Mucosa of gallbladder (tissue), 1 donor: Measurements from ENCODE around the gene ZNF618. TPM values are rescaled to one million over a fixed set of nuclear protein-coding genes. Genes with fewer than 3 reads are reported as not detected.

Source experiments
- DNase-seq: peaks from one replicate; pipeline ENCODE4 v3.0.0-alpha.2; 2020; ENCODE audit warnings: low spot score
- total RNA-seq: library from RNA; stranded (reverse); gene quantifications from one replicate; pipeline ENCODE4 v1.2.1, GENCODE V29; 2021
- donor health status: DM: no; HTN: no; CAD: no.

Gene ZNF618
- total RNA-seq, 1 donor from 2014 or later = 26.6 TPM

DNA sequence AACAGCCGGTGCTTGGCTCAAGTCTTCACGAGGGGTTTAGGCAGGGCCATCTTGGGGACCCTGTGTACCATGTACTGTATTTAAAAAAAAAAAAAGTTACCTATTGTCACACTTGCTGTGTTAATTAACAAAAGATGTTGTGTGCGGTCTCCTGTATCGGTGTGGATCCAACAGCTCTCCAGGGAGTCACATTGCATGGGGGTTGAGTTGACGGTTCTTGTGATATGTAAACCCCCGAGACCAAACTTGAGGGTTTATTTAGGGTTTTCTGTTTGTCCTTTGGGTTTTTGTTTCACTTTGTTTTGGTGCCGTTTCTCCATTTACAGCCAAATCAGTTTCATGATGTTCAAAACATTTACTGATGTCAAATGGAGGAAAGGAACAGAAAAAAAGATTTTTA lies 179.8 kb downstream of the ZNF618 start:
- no peak for DNase-seq

DNA sequence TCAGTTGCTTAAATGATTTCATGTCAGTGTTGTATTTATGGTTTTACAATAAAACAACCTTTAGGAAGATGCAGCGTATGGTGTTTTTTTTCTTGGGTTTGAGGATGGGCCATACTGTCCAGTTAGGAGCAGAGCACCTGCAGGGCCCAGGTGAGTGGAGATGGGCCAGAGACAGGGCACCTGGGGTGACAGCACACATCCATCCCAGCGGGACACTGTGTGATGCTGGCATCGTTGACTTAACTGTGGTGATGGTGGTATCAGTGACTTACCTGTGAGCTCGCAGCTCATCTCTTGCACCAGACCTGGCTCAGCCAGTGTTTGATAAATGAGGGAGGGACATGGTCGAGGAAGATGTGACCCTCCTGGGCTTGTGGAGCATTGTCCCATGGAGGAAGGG lies 180.4 kb downstream of the ZNF618 start:
- no peak for DNase-seq

DNA sequence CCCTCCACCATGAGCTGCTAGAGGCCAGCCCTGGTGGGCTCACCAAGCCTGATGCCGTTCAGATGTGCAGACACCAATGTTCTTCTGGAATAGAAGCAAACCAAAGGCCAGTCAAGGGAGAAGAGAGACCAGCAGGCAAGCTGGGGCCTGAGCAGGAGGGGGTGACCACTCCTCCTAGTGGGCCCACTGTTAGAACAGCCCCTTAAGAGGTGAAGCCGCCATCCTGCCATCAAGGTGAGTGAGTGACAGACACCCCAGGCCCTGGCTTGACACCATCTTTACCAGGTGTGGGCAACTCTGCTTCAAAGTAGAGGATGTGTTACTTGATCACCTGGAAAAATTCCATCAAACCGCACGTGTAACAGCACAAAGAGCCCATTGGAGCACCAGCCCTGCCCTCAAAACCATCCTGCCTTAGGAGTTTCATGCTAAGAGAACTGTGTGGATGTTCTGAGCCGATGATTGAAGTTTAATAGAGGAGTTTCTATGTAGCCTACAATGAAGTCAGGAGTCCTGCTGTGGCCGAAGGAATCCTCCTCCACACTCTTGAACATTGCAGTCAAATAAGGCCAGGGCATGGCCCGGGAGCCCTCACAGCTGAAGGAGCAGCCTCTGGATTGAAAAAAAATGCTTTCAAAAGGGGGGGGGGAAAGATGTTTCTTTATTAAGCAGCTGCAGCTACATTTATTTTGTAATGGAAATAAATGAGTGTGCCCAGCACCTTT lies 181.2 kb downstream of the ZNF618 start:
- DNase-seq = no peak

DNA sequence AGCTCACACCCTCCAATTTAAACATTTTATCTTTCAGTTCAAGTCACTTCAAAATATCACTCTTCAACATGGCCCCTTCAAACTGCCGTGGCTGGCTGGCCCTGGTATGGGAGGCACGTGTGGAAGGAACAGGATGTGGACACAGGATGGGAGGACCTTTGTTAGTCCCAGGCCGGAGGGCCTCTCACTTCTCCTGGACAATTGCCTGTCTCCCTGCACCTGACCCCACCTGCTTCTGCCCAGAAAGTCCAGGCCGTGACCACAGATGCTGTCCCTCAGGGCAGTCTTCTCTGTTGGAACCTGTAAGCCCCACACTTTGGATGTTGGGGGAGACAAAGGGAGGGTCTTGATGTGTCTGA lies 182.6 kb downstream of the ZNF618 start:
- DNase-seq = no peak

DNA sequence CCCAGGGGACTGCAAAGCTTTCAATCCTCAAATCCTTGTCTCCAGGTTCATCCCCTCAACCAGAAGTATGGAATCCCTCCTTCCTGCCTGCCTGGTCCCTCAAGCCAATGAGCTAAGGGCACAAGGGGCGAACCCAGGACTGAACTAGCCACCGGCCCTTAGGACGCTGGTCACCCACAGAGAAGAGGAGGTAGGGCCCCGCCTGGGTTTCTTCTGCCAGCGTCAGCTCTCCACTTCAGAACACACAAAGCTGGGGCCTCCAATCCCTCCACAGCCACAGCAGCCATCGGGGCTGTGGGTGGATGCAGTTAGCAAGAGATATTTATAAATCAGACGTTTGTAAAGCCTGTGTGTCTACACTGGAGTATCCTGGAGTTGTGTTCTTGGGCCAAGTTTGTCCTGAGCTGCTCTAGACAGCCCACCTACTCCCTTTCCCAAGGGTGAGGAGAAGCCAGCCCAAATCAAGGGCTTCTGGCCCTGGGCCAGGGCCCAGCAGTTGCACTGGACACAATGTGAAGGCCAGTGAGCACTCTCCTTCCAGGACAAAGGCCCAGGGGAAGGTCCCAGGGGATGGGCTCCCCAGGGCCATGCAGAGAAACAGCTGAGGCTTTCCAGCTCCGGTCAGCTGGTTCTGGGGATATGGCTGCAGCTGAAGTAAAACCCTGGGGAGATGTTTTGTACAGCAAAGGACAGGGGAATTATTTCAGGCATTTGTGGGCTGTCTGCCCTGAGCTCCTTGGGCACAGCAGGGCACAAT lies 183.1 kb downstream of the ZNF618 start:
- DNase-seq = no peak

DNA sequence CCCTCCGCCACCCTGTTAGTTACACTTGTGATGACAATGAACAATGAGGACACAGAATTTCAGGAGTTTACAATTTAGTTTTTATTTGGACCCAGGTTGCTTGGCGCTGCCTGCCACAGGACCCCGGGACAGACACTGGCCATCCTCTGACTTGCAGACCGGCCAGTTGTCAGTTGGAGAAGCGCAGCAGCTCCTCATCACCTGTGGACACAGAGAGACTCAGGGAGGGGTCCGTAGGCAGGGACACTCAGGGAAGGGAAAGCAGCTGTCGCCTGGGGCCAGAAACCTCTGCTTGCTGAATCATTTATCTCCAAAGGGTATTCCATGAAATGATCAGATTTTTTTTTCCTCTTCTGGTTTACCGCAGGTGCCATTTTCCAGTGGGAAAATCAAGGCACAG lies 184.0 kb downstream of the ZNF618 start:
- no peak for DNase-seq

DNA sequence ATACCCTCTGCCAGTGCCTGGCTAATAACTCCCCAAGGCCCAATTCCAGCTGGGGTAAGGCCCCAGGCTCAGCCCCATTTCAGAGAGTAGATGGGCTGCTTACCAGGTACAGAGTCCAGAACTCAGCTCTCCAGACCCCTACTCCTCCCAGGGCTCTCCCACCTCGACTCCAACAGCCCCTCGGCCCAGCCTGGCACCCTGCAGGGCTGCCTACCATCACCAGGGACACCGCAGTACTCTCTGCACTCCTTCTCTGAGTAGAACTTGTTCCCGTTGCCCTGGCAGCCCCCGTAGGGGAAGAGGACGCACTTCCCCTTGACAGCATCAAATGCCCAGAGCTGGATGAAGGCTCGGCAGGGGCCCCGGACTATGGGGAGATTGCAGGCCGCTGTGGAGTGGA lies 184.6 kb downstream of the ZNF618 start:
- DNase-seq = no peak

DNA sequence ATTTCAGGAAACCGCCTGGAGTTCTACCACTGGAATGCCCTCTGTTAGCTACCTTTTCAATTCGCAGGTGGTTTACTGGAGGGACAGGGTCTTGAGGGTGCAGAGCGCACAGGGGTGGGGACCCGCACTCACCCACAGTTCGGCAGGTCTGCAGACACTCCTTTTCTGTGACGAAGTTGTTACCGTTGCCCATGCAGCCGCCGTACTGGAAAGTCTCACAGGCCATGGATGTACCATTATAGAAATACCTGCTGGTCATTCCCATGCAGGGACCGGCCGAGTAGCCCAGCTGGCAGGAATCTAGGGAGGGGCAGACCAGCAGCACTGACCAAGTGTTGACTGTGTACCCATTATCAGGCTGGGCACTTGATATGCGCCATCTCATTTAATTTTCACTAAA lies 185.2 kb downstream of the ZNF618 start:
- no peak for DNase-seq

DNA sequence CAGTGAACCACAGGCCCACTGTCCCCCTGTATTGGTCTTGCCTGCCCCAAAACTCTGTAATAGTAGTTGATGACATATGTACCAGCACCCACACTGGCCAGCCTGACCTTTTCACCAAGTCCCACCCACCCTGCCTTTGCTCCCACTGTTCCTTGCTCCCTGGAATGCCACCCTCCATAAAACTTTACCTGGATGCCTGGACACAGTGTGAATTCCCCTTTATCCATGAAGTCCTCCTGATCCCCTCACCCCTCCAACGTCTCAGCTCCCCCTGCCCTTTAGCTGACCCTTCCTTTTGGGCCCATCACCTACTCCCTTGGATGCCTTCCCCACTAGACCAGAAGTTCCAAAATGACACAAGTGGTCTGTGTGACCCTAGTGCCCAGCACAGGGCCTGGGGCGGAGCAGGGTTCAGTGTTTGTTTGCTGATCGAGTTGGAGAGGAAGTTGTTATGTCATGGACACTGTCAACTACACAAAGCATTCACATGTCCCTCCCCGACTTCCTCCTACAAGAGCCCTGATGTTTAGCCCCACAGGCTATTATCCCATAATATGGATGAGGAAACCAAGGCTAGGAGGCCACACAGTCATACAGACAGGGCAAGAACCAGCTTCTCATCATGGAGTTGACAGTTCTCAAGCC lies 185.8 kb downstream of the ZNF618 start:
- DNase-seq = no peak

DNA sequence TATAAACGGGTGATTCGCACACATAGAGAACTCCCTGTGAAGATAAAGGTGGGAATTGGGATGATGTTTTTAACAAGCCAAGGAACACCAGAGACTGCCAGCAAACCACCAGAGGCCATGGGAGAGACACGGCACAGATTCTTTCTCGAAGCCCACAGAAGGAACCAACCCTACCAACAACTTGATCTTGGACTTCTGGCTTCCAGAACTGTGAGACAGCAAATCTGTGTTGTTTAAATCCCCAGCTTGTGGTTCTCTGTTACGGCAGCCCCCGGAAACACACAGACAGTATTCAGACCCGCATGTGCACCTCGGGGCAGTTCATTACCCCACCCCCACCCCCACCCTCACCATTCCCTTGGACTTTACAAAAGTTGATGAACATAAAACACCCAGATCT lies 189.2 kb downstream of the ZNF618 start:
- DNase-seq = no peak

DNA sequence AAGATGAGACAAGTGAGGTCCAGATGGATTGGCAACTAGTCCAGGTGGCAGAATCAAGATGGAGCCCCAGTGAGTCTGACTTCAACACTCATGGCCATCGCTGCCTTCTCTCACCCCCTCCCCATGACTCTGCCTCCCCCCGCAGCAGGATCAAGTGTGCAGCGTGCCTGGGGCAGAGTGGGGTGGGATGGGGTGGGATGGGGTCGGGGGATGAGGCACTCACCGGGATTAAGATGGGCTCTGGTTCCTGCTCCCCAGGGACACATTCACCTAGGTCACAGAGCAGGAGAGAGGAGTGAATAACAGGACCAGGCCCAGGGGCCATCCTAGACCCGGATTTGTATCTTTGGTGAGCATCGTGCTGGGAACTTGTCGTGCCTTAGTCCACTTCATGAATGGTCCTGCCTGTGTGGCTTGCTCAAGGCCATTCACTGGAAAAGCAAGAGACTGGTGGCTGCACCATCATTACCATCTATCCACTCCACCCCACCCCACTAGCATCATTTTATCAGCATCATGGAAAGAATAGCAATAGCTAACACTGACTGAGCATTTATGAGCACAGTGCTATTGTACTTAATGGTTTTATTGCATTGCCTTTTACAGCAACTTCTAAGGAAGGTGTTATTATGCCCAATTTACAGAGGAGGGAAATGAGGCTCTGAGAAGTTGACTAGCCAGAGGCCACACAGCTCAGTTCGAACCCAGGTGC lies 193.5 kb downstream of the ZNF618 start:
- DNase-seq = no peak

DNA sequence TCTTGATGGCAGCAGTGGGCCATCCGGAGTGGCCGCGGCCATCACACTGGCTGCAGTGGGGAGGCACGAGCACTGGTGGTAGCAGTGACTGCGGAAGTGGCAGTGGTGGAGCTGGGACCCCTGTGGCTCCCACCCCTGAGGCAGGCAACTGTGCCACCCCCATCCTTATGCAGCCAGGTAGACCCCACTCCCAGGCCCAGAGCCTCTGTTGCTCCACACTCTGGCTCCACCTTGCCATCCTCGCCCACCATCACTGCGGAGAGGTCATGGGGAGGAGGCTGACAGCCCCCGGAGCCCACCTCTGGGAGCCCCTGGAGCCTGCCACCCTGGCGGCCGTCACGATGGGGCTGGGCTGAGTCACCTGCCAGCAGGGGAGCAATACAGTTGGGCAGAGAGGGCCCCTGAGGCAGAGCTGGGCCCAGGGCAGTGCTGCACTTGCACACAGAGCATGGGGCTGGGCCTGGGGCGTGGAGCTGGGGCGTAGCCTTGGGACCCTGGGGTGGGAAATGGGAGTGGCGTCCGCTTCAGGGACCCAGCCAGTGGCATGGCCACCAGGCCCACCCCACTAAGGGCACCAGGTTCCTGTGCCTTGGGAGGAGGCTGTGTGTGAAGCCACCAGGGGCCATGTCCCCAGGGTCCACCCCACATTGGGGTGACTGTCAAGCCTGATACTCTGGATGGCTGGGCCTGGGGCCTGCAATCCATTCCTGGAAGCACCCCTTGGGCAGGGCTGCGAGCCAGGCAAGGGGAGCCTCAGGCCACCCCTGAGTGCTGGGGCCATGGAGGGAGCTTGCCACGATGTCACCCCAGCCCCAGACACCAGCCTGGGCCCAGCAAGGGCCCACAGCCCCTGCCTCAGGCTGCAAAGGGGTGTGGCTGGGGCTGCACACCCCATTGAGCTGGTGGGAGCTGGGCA lies 194.3 kb downstream of the ZNF618 start:
- no peak for DNase-seq

DNA sequence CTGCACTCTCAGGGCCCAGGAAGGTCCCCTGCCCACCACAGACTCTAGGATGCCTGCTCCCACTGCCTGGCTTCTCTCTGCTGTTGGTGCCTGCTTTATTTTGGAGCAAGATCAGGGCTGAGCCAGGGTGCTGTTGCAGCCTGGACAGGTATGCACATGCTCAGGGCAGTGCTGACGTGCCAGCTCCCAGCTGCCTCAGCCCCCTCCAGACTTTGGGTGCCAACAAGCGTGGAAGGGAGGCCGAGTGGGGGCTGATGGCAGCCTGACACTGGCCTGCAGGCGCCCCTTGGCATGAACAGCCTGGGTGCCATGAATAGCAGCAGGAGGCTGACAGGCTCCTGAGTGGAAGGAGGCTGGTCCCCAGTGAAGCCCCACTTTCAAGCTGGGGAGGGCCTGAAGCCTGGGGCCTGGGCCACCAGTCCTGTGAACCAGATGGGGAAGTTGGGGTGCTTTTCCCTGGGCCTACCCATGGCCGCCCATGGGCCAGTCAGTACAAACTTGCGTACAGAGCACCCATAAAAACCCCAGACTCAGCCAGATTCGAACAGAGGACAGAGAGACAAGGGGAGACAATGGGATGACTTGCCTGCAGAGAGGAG lies 195.2 kb downstream of the ZNF618 start:
- DNase-seq = no peak

DNA sequence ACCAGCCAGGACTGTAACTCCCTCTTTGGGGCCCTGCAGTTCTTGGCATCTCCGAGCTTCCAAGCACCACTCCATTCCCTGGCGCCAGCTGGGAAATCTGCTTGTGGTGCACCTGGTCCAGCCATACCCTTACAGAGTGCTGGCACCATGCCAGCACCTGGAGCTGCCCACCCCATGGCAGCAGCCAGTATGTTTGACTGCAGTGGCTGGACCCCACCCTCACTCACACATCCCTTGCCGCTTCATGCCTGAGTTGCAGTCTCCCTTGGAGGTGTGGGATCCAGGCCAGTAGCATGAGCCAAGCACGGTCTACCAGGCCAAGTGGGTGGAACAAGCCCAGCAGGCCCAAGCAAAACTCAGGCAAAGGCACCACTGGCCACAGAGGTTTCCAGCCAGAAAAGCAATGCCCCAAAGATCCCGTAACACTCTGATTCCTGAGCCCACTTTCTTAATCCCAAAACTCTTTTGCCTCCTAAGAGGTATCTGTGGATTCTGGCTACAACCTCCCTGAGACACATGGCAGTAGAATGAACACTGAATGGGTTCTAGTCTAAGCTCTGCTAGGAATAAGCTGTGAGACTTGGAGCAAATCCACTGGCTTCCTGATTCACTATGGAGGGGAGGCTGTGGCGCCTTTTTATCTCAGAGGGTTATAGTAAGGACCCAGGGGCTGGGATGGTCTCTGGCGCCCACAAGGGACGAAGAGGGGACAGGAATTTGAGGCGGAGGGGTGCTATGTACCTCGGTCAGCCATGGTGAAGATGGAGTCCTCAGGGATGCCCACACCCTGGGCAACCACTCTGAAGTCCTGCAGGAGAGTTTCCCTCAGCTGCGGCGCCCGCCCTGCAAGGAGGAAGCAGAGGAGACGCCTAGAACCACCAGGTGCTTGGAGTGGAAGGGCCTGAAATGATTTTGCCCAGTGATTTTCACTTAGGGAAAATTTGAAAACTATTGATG lies 196.4 kb downstream of the ZNF618 start:
- DNase-seq = peak; percentile 50

DNA sequence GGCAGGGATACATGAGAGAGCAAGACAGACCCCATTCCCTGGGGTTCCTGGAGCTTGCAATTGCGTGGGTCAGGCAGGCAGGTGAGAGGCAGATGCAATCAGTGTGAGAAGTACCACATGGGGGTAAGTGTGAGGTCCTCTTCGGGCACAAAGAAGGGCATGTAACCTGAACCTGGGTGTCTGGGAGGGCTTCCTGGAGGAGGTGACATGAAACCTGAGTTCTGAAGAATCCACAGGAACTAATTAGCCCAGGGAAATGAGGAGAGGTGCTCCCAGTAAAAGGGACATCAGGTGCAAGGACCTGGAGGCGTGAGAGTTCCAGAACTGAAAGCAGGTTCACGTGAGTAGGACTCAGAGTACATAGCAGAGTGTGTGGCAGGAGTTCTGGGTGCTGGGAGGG lies 199.5 kb downstream of the ZNF618 start:
- no peak for DNase-seq

DNA sequence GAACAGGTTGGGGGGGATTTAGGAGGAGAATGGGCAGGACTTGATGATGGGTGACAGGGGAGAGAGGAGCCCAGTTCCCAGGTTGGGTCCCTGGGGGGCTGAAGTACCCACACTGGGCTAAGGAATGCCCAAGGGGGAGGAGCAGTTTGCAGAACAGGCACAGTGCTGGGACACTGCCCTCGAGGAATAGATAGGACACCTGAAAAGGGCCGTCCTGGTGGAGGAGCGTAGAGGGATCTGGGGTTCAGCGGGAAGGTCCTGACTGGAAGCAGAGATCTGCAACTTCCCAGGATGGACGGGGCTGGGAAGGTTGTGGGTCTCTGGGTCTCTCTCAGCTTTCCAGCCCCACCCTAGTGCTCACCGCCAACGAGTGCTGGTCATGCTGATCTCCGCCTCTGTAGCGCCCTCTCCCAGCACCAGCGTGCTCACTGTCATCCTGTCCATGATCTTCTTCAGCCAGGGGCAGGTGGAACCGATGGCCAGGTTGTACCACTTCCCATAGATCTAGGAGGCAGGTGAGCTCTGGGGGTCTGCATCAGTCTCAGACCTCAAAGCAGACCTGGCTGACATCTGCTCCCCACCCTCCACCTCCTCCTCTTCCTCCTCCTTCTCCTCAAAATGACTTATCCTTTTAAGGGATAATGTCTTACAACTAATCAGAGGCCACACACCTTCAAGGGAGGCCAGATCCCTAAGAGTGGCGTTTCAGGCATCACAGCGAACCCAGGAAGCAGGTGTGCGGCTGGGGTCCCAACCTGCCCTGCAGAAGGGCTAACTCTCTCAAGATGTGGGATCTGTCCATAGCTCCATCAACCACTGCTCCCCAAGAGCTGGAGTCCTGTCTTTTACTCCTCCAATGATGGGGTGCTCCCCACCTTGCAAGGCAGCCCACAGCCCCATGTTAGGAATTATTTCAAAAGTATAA lies 200.4 kb downstream of the ZNF618 start:
- DNase-seq = no peak

DNA sequence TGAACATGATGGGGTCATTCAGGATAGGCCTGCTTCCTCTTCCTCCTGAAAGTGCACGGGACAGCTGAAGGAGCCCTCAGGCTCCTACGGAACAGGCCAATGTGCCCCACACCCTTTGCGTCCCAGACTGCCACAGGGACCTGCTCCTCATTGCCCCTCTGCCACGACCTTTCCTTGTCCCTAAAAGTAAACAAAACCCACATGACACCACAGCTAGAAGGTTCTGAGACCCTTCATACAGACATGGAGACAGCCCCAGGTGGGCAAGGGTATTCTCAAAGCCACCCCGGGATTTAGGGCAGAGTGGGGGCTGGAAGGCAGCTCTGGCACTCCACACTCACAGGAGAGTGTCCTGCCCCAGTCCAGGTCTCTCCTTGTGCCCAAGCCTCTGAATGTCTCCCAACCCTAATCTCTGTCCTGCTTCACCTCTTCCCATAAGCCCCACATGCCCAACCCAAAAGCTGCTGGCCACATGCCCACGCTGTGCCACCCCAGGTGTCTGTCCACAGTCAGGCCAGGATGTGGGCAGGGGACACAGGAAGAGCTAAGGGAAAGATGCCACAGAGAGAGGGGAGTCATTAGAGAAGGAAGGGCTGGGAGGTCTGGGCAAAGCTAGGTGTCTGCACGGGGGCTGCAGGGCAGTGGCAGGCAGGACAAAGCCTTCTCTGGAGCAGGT lies 201.2 kb downstream of the ZNF618 start:
- no peak for DNase-seq
